ENCODE data around the gene PIK3C2G. TPM values are rescaled to one million over a fixed set of nuclear protein-coding genes. Genes with fewer than 3 reads are reported as not detected.

PIK3C2G gene
- total RNA-seq, 1 experiment from 2014 or later: not detected

DNA sequence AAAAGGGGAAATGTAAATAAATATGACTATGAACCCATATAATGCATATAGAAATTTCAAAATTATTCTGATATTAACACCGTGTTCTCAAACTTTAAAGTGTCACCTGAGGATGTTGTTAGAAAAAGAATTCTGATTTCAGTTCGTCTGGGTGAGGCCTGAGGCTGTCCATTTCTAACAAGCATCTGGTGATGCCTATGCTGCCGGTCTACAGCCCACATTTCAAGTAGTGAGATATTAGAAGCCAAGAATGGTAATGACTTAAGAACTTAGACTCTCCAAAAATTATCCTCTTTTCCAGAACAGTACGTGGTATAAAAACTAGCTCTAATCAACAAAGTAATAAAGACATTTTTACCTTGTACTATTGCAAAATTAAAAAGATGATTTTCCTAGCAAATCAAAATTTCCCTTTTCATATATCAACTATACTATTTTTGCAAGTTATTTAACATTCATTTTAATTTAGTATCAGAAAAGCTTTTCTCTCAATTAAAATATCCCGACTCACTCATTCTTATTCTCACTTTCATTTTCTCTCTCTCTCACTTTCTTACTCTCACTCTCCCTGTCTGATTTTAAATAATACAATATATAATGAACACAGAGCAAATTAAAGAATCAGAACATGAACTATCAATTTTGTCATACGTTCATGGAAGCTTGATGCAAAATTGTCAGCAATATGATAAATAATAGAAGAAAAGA, 35.0 kb downstream of the PIK3C2G start:
- peaks cover 0 to 12% (median 8%) of the 10 kb centered on the region in 3 experiments; a peak in 5 of 7 replicates for H3K36me3 Mint-ChIP-seq (ENCODE audit: insufficient read depth in 1 of 3, low read depth in 3 of 3)
- H3K56ac ChIP-seq (ENCODE audit: insufficient read length, low read depth, low read length): no peak overlapping the region

More for the DNA sequence above, 35.0 kb downstream of the PIK3C2G start:
- Histone ChIP-seq H2BK5ac (ENCODE audit: insufficient read length, low read length) (no peak overlapping the region), H3K4me1 (ENCODE audit: insufficient read depth, low read length) (no peaks in the 10 kb centered on the region), H3K14ac (ENCODE audit: insufficient read depth, low read length) (no peak overlapping the region), H3K18ac (ENCODE audit: insufficient read length, low read depth, low read length) (no peak overlapping the region), H3K9ac (ENCODE audit: extremely low read depth, insufficient read length, low read length) (no peak overlapping the region), H4K91ac (ENCODE audit: insufficient read length, low read depth, low read length) (no peak overlapping the region), H2AK5ac (ENCODE audit: insufficient read length, low read length) (no peak overlapping the region), H3T11ph (ENCODE audit: low read length) (no peak overlapping the region), H3K79me1 (ENCODE audit: insufficient read depth, low read depth, low read length, poor library complexity, severe bottlenecking) (no peaks in the 10 kb centered on the region), H4K20me1 (ENCODE audit: control insufficient read depth, insufficient read depth, insufficient read length) (no peaks in the 10 kb centered on the region), H3K23me2 (ENCODE audit: insufficient read length, low read depth, low read length, poor library complexity, severe bottlenecking) (no peaks in the 10 kb centered on the region), H2BK15ac (ENCODE audit: low read depth, low read length) (no peak overlapping the region), H3K27ac (ENCODE audit: insufficient read length, low read depth, low read length) (no peak overlapping the region), H3K9me3 (ENCODE audit: control insufficient read depth, low read depth, low read length) (no peaks in the 10 kb centered on the region), H3K27me3 (ENCODE audit: insufficient read depth, low read length) (no peaks in the 10 kb centered on the region), H2BK12ac (ENCODE audit: insufficient read length, low read depth, low read length) (no peak overlapping the region), H4K8ac (replicated peaks; ENCODE audit: insufficient read length, low read depth, low read length) (no peak overlapping the region), H4K5ac (ENCODE audit: insufficient read length, low read depth, low read length) (no peak overlapping the region), H3K4ac (ENCODE audit: low read depth, low read length) (no peak overlapping the region), H3K4me2 (ENCODE audit: insufficient read depth, insufficient read length, low read length) (no peak overlapping the region), H2BK20ac (ENCODE audit: low read depth, low read length, poor library complexity, severe bottlenecking) (no peak overlapping the region), H3K79me2 (ENCODE audit: insufficient read depth, low read length) (no peaks in the 10 kb centered on the region), H2BK120ac (ENCODE audit: low read depth, low read length, poor library complexity, severe bottlenecking) (no peak overlapping the region), H2AFZ (ENCODE audit: low read length) (no peak overlapping the region), H3K23ac (ENCODE audit: insufficient read length, low read depth, low read length) (no peak overlapping the region)
- 100% methylated on average over 1 of the region's 6 CpGs for WGBS (ENCODE audit: extremely low coverage, insufficient read length, low lambda C conversion rate)
- peak overlapping the region in 1 of 3 experiments; percentile 82; a peak in 2 of 7 replicates for H3K27ac Mint-ChIP-seq
- H3K27me3 Mint-ChIP-seq (ENCODE audit: low read depth): no peaks in the 10 kb centered on the region
- peaks cover 41 to 43% of the 10 kb centered on the region in 2 experiments for H3K4me1 Mint-ChIP-seq
- peaks cover 1 to 8% of the 10 kb centered on the region in 2 experiments; a peak in 3 of 5 replicates for H3K9me3 Mint-ChIP-seq
- no peak for DNase-seq
- H3K4me3 Mint-ChIP-seq: no peak overlapping the region
- TF ChIP-seq CTCF (conservative IDR thresholded peaks at IDR 0.05): no peak
